IMR-90 (cell line): ENCODE measurements around the gene IQCF2. TPM values are rescaled to one million over a fixed set of nuclear protein-coding genes. Genes with fewer than 3 reads are reported as not detected.

ENCODE experiments used
- ATAC-seq: fragments of 200-7000 bp; cut with Tn5 transposase; 2 replicates; pipeline ENCODE4 v1.9.1; 2020; ENCODE audit warnings: low read depth, mild to moderate bottlenecking, moderate library complexity
- BruUV-seq: library from RNA; stranded (reverse); fragments of 400-500 nt; replicated peaks from 2 replicates; lab custom pipeline; 2021; lab: Mats Ljungman, UMichigan
- CTCF ChIA-PET: fragments of 300-600 bp; formaldehyde crosslinking; extraction: SDS; loops from one replicate; lab custom pipeline; 2021; ENCODE audit warnings: antibody characterized with exemption; lab: Yijun Ruan, JAX
- POLR2A ChIA-PET: fragments of 300-600 bp; sonication (Branson Sonifier 250); formaldehyde crosslinking; loops from one replicate; lab custom pipeline; 2022; ENCODE audit warnings: antibody characterized with exemption; ENCODE audit not compliant: unreplicated experiment; lab: Charles Lee
- DNase-seq: peaks from one replicate; pipeline ENCODE4 v3.0.0; 2013
- H2AFZ ChIP-seq: replicated peaks from 2 replicates; pipeline ENCODE3; 2013; ENCODE audit warnings: low read length, mild to moderate bottlenecking; ENCODE audit not compliant: poor library complexity
- H2AK5ac ChIP-seq: 2 replicates; pipeline ENCODE4 v1.6.1; 2013; ENCODE audit warnings: low read depth, low read length, inconsistent platforms
- H2AK9ac ChIP-seq: replicated peaks from 2 replicates; pipeline ENCODE3; 2013; ENCODE audit warnings: mild to moderate bottlenecking, low read depth, low read length, moderate library complexity; ENCODE audit not compliant: poor library complexity
- H2BK120ac ChIP-seq: 2 replicates; pipeline ENCODE4 v1.6.1; 2013; ENCODE audit warnings: low read depth, low read length, inconsistent platforms
- H2BK15ac ChIP-seq: 3 replicates; pipeline ENCODE4 v1.6.1; 2013; ENCODE audit warnings: low read depth, low read length, inconsistent platforms
- H2BK20ac ChIP-seq: 2 replicates; pipeline ENCODE4 v1.6.1; 2013; ENCODE audit warnings: low read depth, mild to moderate bottlenecking, inconsistent platforms, low read length, moderate library complexity
- H2BK5ac ChIP-seq: 2 replicates; pipeline ENCODE4 v1.6.1; 2013; ENCODE audit warnings: mild to moderate bottlenecking, low read depth, low read length, inconsistent platforms; ENCODE audit not compliant: poor library complexity, severe bottlenecking
- H3K14ac ChIP-seq: replicated peaks from 2 replicates; pipeline ENCODE4 v1.6.1; 2013; ENCODE audit warnings: low read depth, low read length, inconsistent platforms
- H3K18ac ChIP-seq: 2 replicates; pipeline ENCODE4 v1.6.1; 2013; ENCODE audit warnings: low read depth, low read length, control low read depth
- H3K23ac ChIP-seq: 2 replicates; pipeline ENCODE4 v1.6.1; 2013; ENCODE audit warnings: low read depth, low read length, inconsistent platforms
- H3K27ac ChIP-seq: 2 replicates; pipeline ENCODE4 v1.5.1; 2013; ENCODE audit warnings: mild to moderate bottlenecking, control low read depth, low read length; ENCODE audit not compliant: insufficient read depth
- H3K27me3 ChIP-seq: 2 replicates; pipeline ENCODE4 v1.6.1; 2013; ENCODE audit warnings: low read length; ENCODE audit not compliant: control insufficient read depth, insufficient read depth
- H3K36me3 ChIP-seq: 2 replicates; pipeline ENCODE4 v1.6.1; 2013; ENCODE audit warnings: low read length, mixed read lengths; ENCODE audit not compliant: control insufficient read depth, insufficient read depth
- H3K4ac ChIP-seq: 2 replicates; pipeline ENCODE4 v1.6.1; 2013; ENCODE audit warnings: low read depth, low read length, inconsistent platforms
- H3K4me1 ChIP-seq: 2 replicates; pipeline ENCODE4 v1.6.1; 2013; ENCODE audit warnings: low read length, mixed read lengths; ENCODE audit not compliant: control insufficient read depth, insufficient read depth
- H3K4me2 ChIP-seq: 2 replicates; pipeline ENCODE4 v1.6.1; 2013; ENCODE audit warnings: low read depth, mild to moderate bottlenecking, control low read depth, low read length, moderate library complexity
- H3K4me3 ChIP-seq: 2 replicates; pipeline ENCODE4 v1.5.1; 2013; ENCODE audit warnings: low read depth, mild to moderate bottlenecking, control low read depth, low read length, moderate library complexity; ENCODE audit not compliant: insufficient read depth
- H3K56ac ChIP-seq: 2 replicates; pipeline ENCODE4 v1.6.1; 2013; ENCODE audit warnings: low read length, inconsistent platforms; ENCODE audit not compliant: insufficient read depth; ENCODE audit errors: extremely low read depth
- H3K79me1 ChIP-seq, 2 experiments: 2 replicates each; pipeline ENCODE4 v1.6.1; 2013; ENCODE audit warnings: low read length in 2 of 2, inconsistent platforms in 1 of 2, low read depth in 1 of 2
- H3K9ac ChIP-seq: 2 replicates; pipeline ENCODE4 v1.6.1; 2013; ENCODE audit warnings: low read depth, low read length, control low read depth
- H3K9me1 ChIP-seq: 2 replicates; pipeline ENCODE4 v1.6.1; 2013; ENCODE audit warnings: low read length, inconsistent platforms; ENCODE audit not compliant: insufficient read depth
- H3K9me3 ChIP-seq: 2 replicates; pipeline ENCODE4 v1.6.1; 2013; ENCODE audit warnings: low read length; ENCODE audit not compliant: control insufficient read depth, insufficient read depth
- H4K20me1 ChIP-seq: 2 replicates; pipeline ENCODE4 v1.6.1; 2013; ENCODE audit warnings: low read length, inconsistent platforms; ENCODE audit not compliant: insufficient read depth
- H4K5ac ChIP-seq: 2 replicates; pipeline ENCODE4 v1.6.1; 2013; ENCODE audit warnings: mild to moderate bottlenecking, low read depth, low read length, control low read depth
- H4K8ac ChIP-seq, 2 experiments: 2 replicates each; pipeline ENCODE4 v1.6.1; 2013; ENCODE audit warnings: low read depth in 2 of 2, low read length in 2 of 2, control low read depth in 1 of 2, inconsistent platforms in 1 of 2
- H4K91ac ChIP-seq: 2 replicates; pipeline ENCODE4 v1.6.1; 2013; ENCODE audit warnings: low read depth, low read length, inconsistent platforms; ENCODE audit not compliant: insufficient read depth
- CEBPB ChIP-seq: IDR thresholded peaks from 2 replicates; pipeline ENCODE4 v1.6.1; 2012; ENCODE audit warnings: low read depth, low read length, improper control_type of control experiment
- CTCF ChIP-seq: conservative IDR thresholded peaks from 2 replicates; pipeline ENCODE4 v1.5.1; 2012; ENCODE audit warnings: mild to moderate bottlenecking, low read depth, low read length, improper control_type of control experiment
- MAFK ChIP-seq: IDR thresholded peaks from 2 replicates; pipeline ENCODE4 v1.6.1; 2012; ENCODE audit warnings: low read depth, low read length, improper control_type of control experiment
- MAZ ChIP-seq: IDR thresholded peaks from 2 replicates; pipeline ENCODE4 v1.6.1; 2012; ENCODE audit warnings: low read depth, mild to moderate bottlenecking, low read length, improper control_type of control experiment, moderate library complexity, borderline replicate concordance
- POLR2A ChIP-seq: IDR thresholded peaks from 2 replicates; pipeline ENCODE4 v1.6.1; 2012; ENCODE audit warnings: mild to moderate bottlenecking, low read depth, low read length
- SMC3 ChIP-seq: fragments of 150-350 bp; IDR thresholded peaks from 2 replicates; pipeline ENCODE4 v1.6.1; 2016; ENCODE audit warnings: low read depth, mild to moderate bottlenecking, antibody characterized with exemption, low read length, moderate library complexity
- USF2 ChIP-seq: fragments of 150-350 bp; IDR thresholded peaks from 2 replicates; pipeline ENCODE4 v1.6.1; 2017; ENCODE audit warnings: mild to moderate bottlenecking, antibody characterized with exemption, low read length, low read depth
- WGBS, 2 experiments: methylation state at CpG; one replicate each; pipeline versions ENCODE4 v1.1.5 to v1.1.7; 2013; ENCODE audit warnings: missing lambda C conversion rate in 2 of 2; ENCODE audit not compliant: insufficient read length in 1 of 2; ENCODE audit errors: extremely low coverage in 2 of 2; 5-methylcytosine and 5-hydroxymethylcytosine counted together
- dilution Hi-C: fragments of 300-500 bp; cut with HindIII; formaldehyde crosslinking; loops from one replicate; pipeline ENCODE4 v1.14.3; 2018; ENCODE audit warnings: low sequenced_read_pairs; ENCODE audit not compliant: unreplicated experiment
- in situ Hi-C: fragments of 300-500 bp; cut with MboI; formaldehyde crosslinking; loops from 3 replicates; pipeline ENCODE4 v1.14.3; 2019; ENCODE audit warnings: low sequenced_read_pairs, inconsistent platforms, mixed read lengths
- intact Hi-C: fragments of 100-400 bp; cut with micrococcal nuclease; formaldehyde crosslinking; loops from 2 replicates; pipeline ENCODE4 v1.10.0; 2022
- polyA plus RNA-seq, 3 experiments: library from polyadenylated mRNA; depleted of rRNA; stranded (reverse); fragments of >200 nt; gene quantifications; 2 replicates each; pipeline ENCODE4 v1.2.3, GENCODE V29; 2012; ENCODE audit warnings: low replicate concordance in 1 of 3
- total RNA-seq: library from RNA; depleted of rRNA; stranded (reverse); fragments of >200 nt; gene quantifications from 2 replicates; pipeline ENCODE4 v1.2.3, GENCODE V29; 2012

IQCF2 gene
- total and polyA plus RNA-seq, 2 of the 4 experiments (the other 2 are of a cell fraction): not detected

GRCh38 chr3:51815614-51816013, 45.8 kb upstream of the IQCF2 start:
- no peak overlapping the region for H4K5ac ChIP-seq
- no peak overlapping the region for H3K18ac ChIP-seq
- no peak overlapping the region for H3K4me2 ChIP-seq
- no peak overlapping the region for H3K56ac ChIP-seq
- no peaks in the 10 kb centered on the region for H3K4me1 ChIP-seq
- H3K9me1 ChIP-seq: no peaks in the 10 kb centered on the region
- H2AK9ac ChIP-seq: no peak overlapping the region
- in situ Hi-C loops (no loop called here), dilution Hi-C loops (no loop called here), intact Hi-C loops (no loop called here)
- H4K91ac ChIP-seq: no peak overlapping the region
- H2AK5ac ChIP-seq: no peak overlapping the region
- H3K36me3 ChIP-seq: no peaks in the 10 kb centered on the region
- no TSS peak for BruUV-seq
- H3K27me3 ChIP-seq: no peaks in the 10 kb centered on the region; the same call in 1 of the 2 replicates
- H3K23ac ChIP-seq: no peak overlapping the region
- ChIA-PET POLR2A (no interaction called here), CTCF (no interaction called here)
- H2BK20ac ChIP-seq: no peak overlapping the region
- no peak overlapping the region for H3K4me3 ChIP-seq
- WGBS, 2 experiments: 47% methylated on average over 3 of the region's 4 CpGs; no CpG with 5 or more reads in 1 of the 2 experiments
- H2BK5ac ChIP-seq: no peak overlapping the region
- DNase-seq (no peak), ATAC-seq (no peak)
- no peak for TF ChIP-seq CTCF
- TF ChIP-seq POLR2A: no peak
- no peak for TF ChIP-seq SMC3
- no peak for TF ChIP-seq MAFK
- TF ChIP-seq CEBPB: no peak
- TF ChIP-seq MAZ: no peak
- no peak for TF ChIP-seq USF2
- H4K20me1 ChIP-seq: no peaks in the 10 kb centered on the region
- no peak overlapping the region for H3K4ac ChIP-seq
- no peak overlapping the region for H3K14ac ChIP-seq
- H3K9ac ChIP-seq: no peak overlapping the region
- H3K9me3 ChIP-seq: no peaks in the 10 kb centered on the region
- H3K79me1 ChIP-seq: no peaks in the 10 kb centered on the region
- H2AFZ ChIP-seq: no peak overlapping the region
- no peak overlapping the region for H3K27ac ChIP-seq
- H4K8ac ChIP-seq: no peak overlapping the region
- H2BK120ac ChIP-seq: no peak overlapping the region
- H2BK15ac ChIP-seq: no peak overlapping the region
